Rectal smooth muscle tissue (tissue), 1 donor: ENCODE results near the gene P3H3.
"Not testable (repeated sequence)": the region's sequence is repeated elsewhere in the genome, so short reads cannot be mapped to it uniquely, and the experiment has no call there.

Source experiments
- H3K27ac ChIP-seq: one replicate; pipeline ENCODE4 v1.7.0; 2013; ENCODE audit warnings: low read depth, low read length, inconsistent platforms
- H3K27me3 ChIP-seq: one replicate; pipeline ENCODE4 v1.7.0; 2013; ENCODE audit warnings: low read length; ENCODE audit not compliant: control insufficient read depth, insufficient read depth
- H3K36me3 ChIP-seq: one replicate; pipeline ENCODE4 v1.7.0; 2013; ENCODE audit warnings: low read length; ENCODE audit not compliant: control insufficient read depth, insufficient read depth
- H3K4me1 ChIP-seq: one replicate; pipeline ENCODE4 v1.7.0; 2013; ENCODE audit warnings: low read length; ENCODE audit not compliant: control insufficient read depth, insufficient read depth
- H3K4me3 ChIP-seq: one replicate; pipeline ENCODE4 v1.7.0; 2013; ENCODE audit warnings: low read length
- H3K9ac ChIP-seq: one replicate; pipeline ENCODE4 v1.7.0; 2013; ENCODE audit warnings: low read length

P3H3 gene

DNA sequence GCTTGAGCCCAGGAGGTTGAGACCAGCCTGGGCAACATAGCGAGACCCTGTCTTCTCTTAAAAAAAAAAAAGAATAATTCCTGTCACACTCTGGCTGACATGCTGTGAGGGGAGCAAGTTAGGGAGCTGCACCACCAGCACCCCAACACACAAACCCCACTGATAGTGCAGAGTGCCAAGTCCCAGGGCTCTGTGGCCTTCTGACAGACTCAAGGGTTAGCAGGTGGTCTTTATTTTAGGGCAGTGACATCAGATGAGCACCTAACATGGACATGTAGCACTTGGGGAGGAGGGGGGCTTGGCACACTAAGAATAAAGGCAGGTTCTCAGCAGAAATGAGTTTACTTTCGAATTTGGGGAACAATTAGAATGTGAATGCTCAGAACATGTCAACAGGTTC is 30.6 kb downstream of the P3H3 start:
- Histone ChIP-seq H3K27ac (no peak overlapping the region), H3K4me1 (no peaks in the 10 kb centered on the region), H3K9ac (no peak overlapping the region), H3K36me3 (peaks cover 51% of the 10 kb centered on the region), H3K27me3 (no peaks in the 10 kb centered on the region), H3K4me3 (no peak overlapping the region)

- Histone ChIP-seq H3K4me3 (no peak overlapping the region), H3K27ac (no peak overlapping the region), H3K27me3 (no peaks in the 10 kb centered on the region), H3K4me1 (no peaks in the 10 kb centered on the region), H3K36me3 (peaks cover 55% of the 10 kb centered on the region), H3K9ac (no peak overlapping the region)
Measured at GRCh38 chr12:6860116-6860515, 31.9 kb downstream of the P3H3 start.

GRCh38 chr12:6860942-6861341 is 32.7 kb downstream of the P3H3 start:
- no peak overlapping the region for H3K27ac ChIP-seq
- peaks cover 52% of the 10 kb centered on the region for H3K36me3 ChIP-seq
- H3K4me3 ChIP-seq = no peak overlapping the region
- H3K27me3 ChIP-seq = no peaks in the 10 kb centered on the region
- no peak overlapping the region for H3K9ac ChIP-seq
- H3K4me1 ChIP-seq = no peaks in the 10 kb centered on the region

DNA sequence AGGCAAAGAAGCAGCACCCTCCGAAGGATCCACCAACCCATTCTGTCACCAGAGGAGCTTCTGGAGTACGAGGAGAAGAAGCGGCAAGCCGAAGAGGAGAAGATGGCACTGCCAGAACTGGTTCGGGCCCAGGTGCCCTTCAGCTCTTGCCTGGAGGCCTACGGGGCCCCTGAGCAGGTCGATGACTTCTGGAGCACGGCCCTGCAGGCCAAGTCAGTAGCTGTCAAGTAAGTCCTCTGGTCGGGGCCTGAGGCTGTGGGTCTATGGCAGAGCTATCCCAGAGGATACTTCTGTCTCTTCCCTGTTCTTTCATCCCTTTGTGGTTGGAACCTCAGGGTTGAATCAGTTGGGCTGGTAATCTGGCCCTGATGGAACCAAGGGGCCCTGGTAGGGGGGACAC is 33.2 kb downstream of the P3H3 start:
- Histone ChIP-seq H3K36me3 (peaks cover 47% of the 10 kb centered on the region), H3K9ac (no peak overlapping the region), H3K27ac (no peak overlapping the region), H3K27me3 (no peaks in the 10 kb centered on the region), H3K4me1 (no peaks in the 10 kb centered on the region), H3K4me3 (no peak overlapping the region)

DNA sequence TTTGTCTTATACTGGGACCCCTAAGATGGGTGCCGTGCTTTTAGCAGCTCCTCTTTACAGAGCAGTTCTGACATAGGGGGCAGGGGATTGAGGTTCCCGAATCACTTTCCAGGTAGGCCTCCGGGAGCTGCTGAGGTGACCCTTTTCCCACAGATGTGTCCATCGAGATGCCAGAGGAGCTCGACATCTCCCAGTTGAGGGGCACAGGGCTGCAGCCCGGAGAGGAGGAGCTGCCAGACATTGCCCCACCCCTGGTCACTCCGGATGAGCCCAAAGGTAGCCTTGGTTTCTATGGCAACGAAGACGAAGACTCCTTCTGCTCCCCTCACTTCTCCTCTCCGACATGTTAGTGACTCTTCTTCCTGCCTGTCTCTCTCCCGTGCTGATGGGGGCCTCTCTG is 34.8 kb downstream of the P3H3 start:
- peaks cover 37% of the 10 kb centered on the region for H3K36me3 ChIP-seq
- no peak overlapping the region for H3K4me3 ChIP-seq
- no peaks in the 10 kb centered on the region for H3K27me3 ChIP-seq
- no peak overlapping the region for H3K9ac ChIP-seq
- no peak overlapping the region for H3K27ac ChIP-seq
- peaks cover 3% of the 10 kb centered on the region for H3K4me1 ChIP-seq

- peaks cover 32% of the 10 kb centered on the region for H3K36me3 ChIP-seq
- no peaks in the 10 kb centered on the region for H3K27me3 ChIP-seq
- H3K27ac ChIP-seq = no peak overlapping the region
- H3K9ac ChIP-seq = no peak overlapping the region
- H3K4me1 ChIP-seq = peaks cover 9% of the 10 kb centered on the region
- no peak overlapping the region for H3K4me3 ChIP-seq
Measured at GRCh38 chr12:6863586-6864321, 35.5 kb downstream of the P3H3 start.

DNA sequence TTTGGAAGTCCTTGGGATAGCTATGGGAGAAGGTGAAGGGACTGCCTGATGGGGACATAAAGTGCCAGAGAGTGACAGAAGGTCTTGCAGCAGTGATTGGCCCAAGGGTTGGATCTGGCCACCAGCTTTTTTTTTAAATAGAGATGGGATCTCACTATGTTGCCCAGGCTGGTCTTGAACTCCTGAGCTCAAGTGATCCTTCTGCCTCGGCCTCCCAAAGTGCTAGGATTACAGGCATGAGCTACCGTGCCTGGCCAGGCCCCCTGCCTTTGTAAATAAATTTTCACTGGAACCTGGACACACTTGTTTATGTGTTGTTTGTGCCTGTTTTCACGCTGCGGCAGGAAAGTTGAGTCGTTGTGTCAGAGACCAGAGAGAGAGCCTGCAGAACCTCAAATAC is 37.1 kb downstream of the P3H3 start:
- H3K9ac ChIP-seq, H3K27me3 ChIP-seq, H3K27ac ChIP-seq, H3K4me3 ChIP-seq: not testable (repeated sequence)
- Histone ChIP-seq H3K36me3 (peaks cover 34% of the 10 kb centered on the region), H3K4me1 (peaks cover 15% of the 10 kb centered on the region)

GRCh38 chr12:6866163-6866919 is 38.1 kb downstream of the P3H3 start:
- peak overlapping the region; percentile 99 for H3K27ac ChIP-seq
- peaks cover 15% of the 10 kb centered on the region for H3K4me1 ChIP-seq
- peaks cover 35% of the 10 kb centered on the region for H3K36me3 ChIP-seq
- no peaks in the 10 kb centered on the region for H3K27me3 ChIP-seq
- no peak overlapping the region for H3K9ac ChIP-seq
- peak overlapping the region; percentile 80 for H3K4me3 ChIP-seq

DNA sequence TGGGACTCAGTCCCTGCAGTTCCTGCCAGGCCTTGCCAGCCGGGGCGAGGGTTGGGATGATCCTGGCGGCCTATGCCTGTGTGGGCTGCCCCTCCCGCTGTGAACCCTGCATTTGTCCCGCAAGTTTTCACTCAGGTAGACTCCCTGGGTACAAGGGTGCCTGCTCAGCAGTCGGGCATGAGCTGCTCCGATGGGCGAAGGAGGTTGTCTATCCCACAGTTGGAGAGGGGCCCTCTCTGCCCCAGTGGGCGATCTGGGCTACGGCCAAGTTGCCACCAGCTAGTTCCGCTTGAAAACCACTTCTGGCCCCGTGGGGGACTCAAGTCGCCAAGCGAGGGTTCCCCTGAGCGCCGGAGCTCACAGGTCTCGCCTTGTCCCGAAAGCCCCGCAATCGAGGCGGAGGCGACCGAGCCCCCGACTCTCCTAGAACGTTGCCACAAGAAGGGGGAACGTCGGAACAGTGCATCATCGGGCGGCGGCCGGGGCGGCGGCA is 38.8 kb downstream of the P3H3 start:
- Histone ChIP-seq H3K4me1 (peaks cover 17% of the 10 kb centered on the region), H3K9ac (peak overlapping the region; percentile 75), H3K27me3 (no peaks in the 10 kb centered on the region), H3K4me3 (peak overlapping the region; percentile 80), H3K36me3 (peaks cover 29% of the 10 kb centered on the region), H3K27ac (peak overlapping the region; percentile 99)

GRCh38 chr12:6867413-6868210 is 39.4 kb downstream of the P3H3 start, which contains the start of gene TPI1:
TSS of gene TPI1 (plus strand) at chr12:6867531. CDS start at chr12:6867567, 36 bp downstream.
- peak within 1 kb of the TSS; percentile 80 for H3K4me3 ChIP-seq
- peak within 1 kb of the TSS; percentile 97 for H3K9ac ChIP-seq
- H3K36me3 ChIP-seq = peaks cover 29% of the 10 kb centered on the region
- peaks cover 20% of the 10 kb centered on the region for H3K4me1 ChIP-seq
- H3K27ac ChIP-seq = peak within 1 kb of the TSS; percentile 99
- no peaks in the 10 kb centered on the region for H3K27me3 ChIP-seq

- Histone ChIP-seq H3K9ac (peak overlapping the region; percentile 76), H3K4me1 (peaks cover 20% of the 10 kb centered on the region), H3K36me3 (peaks cover 24% of the 10 kb centered on the region), H3K4me3 (peak overlapping the region; percentile 74), H3K27ac (peak overlapping the region; percentile 99), H3K27me3 (no peaks in the 10 kb centered on the region)
Measured at GRCh38 chr12:6868211-6869048, 40.2 kb downstream of the P3H3 start.
